Breast epithelium (tissue), 3 donors: ENCODE data around the gene NUP160.

Experiments
- POLR2A ChIP-seq: fragments of 450-650 bp; IDR thresholded peaks from one replicate; pipeline ENCODE4 v1.6.1; 2016; ENCODE audit warnings: antibody characterized with exemption, mild to moderate bottlenecking, moderate library complexity
- POLR2AphosphoS5 ChIP-seq, 3 donors: sonication (generic); formaldehyde crosslinking; IDR thresholded peaks; one replicate each; pipeline ENCODE4 v1.6.1; 2017; ENCODE audit warnings: antibody characterized with exemption in 3 of 3
- TF ChIP-seq, protein P1 (sequence below), 3 donors: fragments of 450-650 bp; IDR thresholded peaks; one replicate each; pipeline ENCODE4 v1.5.1; 2016 to 2017; ENCODE audit warnings: antibody characterized with exemption in 3 of 3, mild to moderate bottlenecking in 3 of 3, moderate library complexity in 3 of 3

DNA sequence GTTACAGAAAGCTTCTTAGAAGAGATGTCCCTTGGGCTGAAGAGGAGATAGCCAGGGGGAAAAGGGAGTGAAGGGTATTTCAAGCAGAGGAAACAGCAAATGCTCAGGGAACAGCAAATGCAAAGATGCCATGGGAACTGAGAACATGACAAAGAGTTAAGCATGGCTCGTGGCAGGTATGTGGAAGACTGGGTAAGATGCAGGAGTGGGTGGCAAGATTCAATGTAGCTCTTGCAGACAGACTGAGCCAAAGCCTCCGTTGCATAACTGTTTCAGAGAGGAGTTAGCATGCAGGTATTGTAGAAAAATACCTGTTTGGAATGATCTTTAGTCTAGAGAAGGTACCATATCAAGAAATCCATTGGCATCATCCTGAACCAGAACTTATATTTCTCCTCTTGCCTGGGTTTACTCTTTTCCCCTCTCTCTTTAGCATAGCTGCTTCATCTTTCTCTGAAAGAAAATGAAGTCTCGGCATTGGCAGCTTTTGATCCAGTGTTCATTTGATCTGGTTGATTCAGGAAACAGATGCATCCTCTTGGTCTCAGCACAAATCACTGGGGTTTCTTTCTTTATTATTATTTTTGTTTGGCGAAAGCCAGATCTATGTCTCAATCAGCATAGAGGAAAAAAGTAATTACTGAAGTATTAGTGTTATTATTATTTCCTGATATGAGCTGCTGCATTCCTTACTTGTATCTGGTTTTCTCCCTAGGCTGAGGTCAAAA is 41.7 kb upstream of the NUP160 start:
- TF ChIP-seq, protein P1, sequence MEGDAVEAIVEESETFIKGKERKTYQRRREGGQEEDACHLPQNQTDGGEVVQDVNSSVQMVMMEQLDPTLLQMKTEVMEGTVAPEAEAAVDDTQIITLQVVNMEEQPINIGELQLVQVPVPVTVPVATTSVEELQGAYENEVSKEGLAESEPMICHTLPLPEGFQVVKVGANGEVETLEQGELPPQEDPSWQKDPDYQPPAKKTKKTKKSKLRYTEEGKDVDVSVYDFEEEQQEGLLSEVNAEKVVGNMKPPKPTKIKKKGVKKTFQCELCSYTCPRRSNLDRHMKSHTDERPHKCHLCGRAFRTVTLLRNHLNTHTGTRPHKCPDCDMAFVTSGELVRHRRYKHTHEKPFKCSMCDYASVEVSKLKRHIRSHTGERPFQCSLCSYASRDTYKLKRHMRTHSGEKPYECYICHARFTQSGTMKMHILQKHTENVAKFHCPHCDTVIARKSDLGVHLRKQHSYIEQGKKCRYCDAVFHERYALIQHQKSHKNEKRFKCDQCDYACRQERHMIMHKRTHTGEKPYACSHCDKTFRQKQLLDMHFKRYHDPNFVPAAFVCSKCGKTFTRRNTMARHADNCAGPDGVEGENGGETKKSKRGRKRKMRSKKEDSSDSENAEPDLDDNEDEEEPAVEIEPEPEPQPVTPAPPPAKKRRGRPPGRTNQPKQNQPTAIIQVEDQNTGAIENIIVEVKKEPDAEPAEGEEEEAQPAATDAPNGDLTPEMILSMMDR (IDR thresholded peaks at IDR 0.05) = no peak
- TF ChIP-seq POLR2A (no peak), POLR2AphosphoS5 (IDR thresholded peaks at IDR 0.05) (no peak)
